ENCODE results near the gene RASAL3.

GRCh38 chr19:15422296-15423075 is 41.9 kb downstream of the RASAL3 start:
- TF ChIP-seq TCF7L2 (IDR thresholded peaks at IDR 0.05; ENCODE audit: borderline replicate concordance, low read depth, low read length): no peak
- no peak for TF ChIP-seq ZNF776 (tag by site-specific recombination; IDR thresholded peaks at IDR 0.05; ENCODE audit: borderline replicate concordance)
- TF ChIP-seq ZNF747 (tag by site-specific recombination; IDR thresholded peaks at IDR 0.05): no peak
